ENCODE data around the gene POLA2. TPM values are rescaled to one million over a fixed set of nuclear protein-coding genes. Genes with fewer than 3 reads are reported as not detected.

The POLA2 gene
- total RNA-seq, 1 experiment from 2014 or later = 37.7 TPM

- Histone ChIP-seq H3K23ac (ENCODE audit: insufficient read length, low read depth, low read length) (no peak overlapping the region), H3K14ac (ENCODE audit: insufficient read depth, low read length) (no peak overlapping the region), H3K27me3 (ENCODE audit: insufficient read depth, low read length) (no peaks in the 10 kb centered on the region), H3K4me2 (ENCODE audit: insufficient read depth, insufficient read length, low read length) (no peak overlapping the region), H3K79me1 (ENCODE audit: insufficient read depth, low read depth, low read length, poor library complexity, severe bottlenecking) (no peaks in the 10 kb centered on the region), H2AK5ac (ENCODE audit: insufficient read length, low read length) (no peak overlapping the region), H3K9me3 (ENCODE audit: control insufficient read depth, low read depth, low read length) (no peaks in the 10 kb centered on the region), H4K5ac (ENCODE audit: insufficient read length, low read depth, low read length) (no peak overlapping the region), H2BK12ac (ENCODE audit: insufficient read length, low read depth, low read length) (no peak overlapping the region), H3K18ac (ENCODE audit: insufficient read length, low read depth, low read length) (no peak overlapping the region), H2BK120ac (ENCODE audit: low read depth, low read length, poor library complexity, severe bottlenecking) (no peak overlapping the region), H2BK5ac (ENCODE audit: insufficient read length, low read length) (no peak overlapping the region), H3K4me1 (ENCODE audit: insufficient read depth, low read length) (no peaks in the 10 kb centered on the region; the same call in 1 of the 2 replicates), H3K9ac (ENCODE audit: extremely low read depth, insufficient read length, low read length) (no peak overlapping the region), H3K4ac (ENCODE audit: low read depth, low read length) (no peak overlapping the region), H2AFZ (ENCODE audit: low read length) (no peak overlapping the region), H3T11ph (ENCODE audit: low read length) (no peak overlapping the region), H2BK15ac (ENCODE audit: low read depth, low read length) (no peak overlapping the region), H3K27ac (ENCODE audit: insufficient read length, low read depth, low read length) (no peak overlapping the region), H4K8ac (replicated peaks; ENCODE audit: insufficient read length, low read depth, low read length) (no peak overlapping the region), H3K23me2 (ENCODE audit: insufficient read length, low read depth, low read length, poor library complexity, severe bottlenecking) (no peaks in the 10 kb centered on the region), H4K91ac (ENCODE audit: insufficient read length, low read depth, low read length) (no peak overlapping the region), H2BK20ac (ENCODE audit: low read depth, low read length, poor library complexity, severe bottlenecking) (no peak overlapping the region), H3K56ac (ENCODE audit: insufficient read length, low read depth, low read length) (no peak overlapping the region), H4K20me1 (ENCODE audit: control insufficient read depth, insufficient read depth, insufficient read length) (no peaks in the 10 kb centered on the region), H3K79me2 (ENCODE audit: insufficient read depth, low read length) (no peaks in the 10 kb centered on the region)
- Mint-ChIP-seq H3K27ac (no peak overlapping the region), H3K4me3 (no peak overlapping the region), H3K27me3 (ENCODE audit: low read depth) (no peaks in the 10 kb centered on the region), H3K9me3 (no peaks in the 10 kb centered on the region), H3K36me3 (ENCODE audit: insufficient read depth in 1 of 3, low read depth in 3 of 3) (peaks cover 38 to 97% (median 79%) of the 10 kb centered on the region in 3 experiments), H3K4me1 (peaks cover 0 to 9% of the 10 kb centered on the region in 2 experiments; a peak in 1 of 4 replicates)
- DNase-seq = no peak
- TF ChIP-seq CTCF (conservative IDR thresholded peaks at IDR 0.05) = no peak
- no CpG with 5 or more reads among the region's 5 CpGs for WGBS (ENCODE audit: extremely low coverage, insufficient read length, low lambda C conversion rate)
These were observed 31.1 kb downstream of the POLA2 start for GRCh38 chr11:65292890-65293289.

Measured in H9 (cell line).